ENCODE results near the gene ZNF710.
"Not testable (repeated sequence)": the region's sequence is repeated elsewhere in the genome, so short reads cannot be mapped to it uniquely, and the experiment has no call there.

ZNF710 gene

DNA sequence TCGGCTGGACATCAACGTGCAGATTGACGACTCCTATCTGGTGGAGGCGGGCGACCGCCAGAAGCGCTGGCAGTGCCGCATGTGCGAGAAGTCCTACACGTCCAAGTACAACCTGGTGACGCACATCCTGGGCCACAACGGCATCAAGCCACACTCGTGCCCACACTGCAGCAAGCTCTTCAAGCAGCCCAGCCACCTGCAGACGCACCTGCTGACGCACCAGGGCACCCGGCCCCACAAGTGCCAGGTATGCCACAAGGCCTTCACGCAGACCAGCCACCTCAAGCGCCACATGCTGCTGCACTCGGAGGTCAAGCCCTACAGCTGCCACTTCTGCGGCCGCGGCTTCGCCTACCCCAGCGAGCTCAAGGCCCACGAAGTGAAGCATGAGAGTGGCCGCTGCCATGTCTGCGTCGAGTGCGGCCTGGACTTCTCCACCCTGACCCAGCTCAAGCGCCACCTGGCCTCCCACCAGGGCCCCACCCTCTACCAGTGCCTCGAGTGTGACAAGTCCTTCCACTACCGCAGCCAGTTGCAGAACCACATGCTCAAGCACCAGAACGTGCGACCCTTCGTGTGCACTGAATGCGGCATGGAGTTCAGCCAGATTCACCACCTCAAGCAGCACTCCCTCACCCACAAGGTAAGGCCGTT, 67.0 kb downstream of the ZNF710 start:
- no peak for DNase-seq
- Histone ChIP-seq H3K36me3 (ENCODE audit: insufficient read depth, low read length) (peaks cover 31% of the 10 kb centered on the region), H2AFZ (ENCODE audit: low read depth, low read length) (no peak overlapping the region), H3K4me3 (ENCODE audit: low read depth in 1 of 2, low read length in 2 of 2) (no peak overlapping the region), H3K9ac (ENCODE audit: low read depth, low read length) (no peak overlapping the region), H3K4me2 (ENCODE audit: insufficient read depth, low read length) (no peak overlapping the region), H3K79me2 (ENCODE audit: insufficient read depth, low read length) (no peaks in the 10 kb centered on the region), H3K4me1 (ENCODE audit: insufficient read depth, low read length) (no peaks in the 10 kb centered on the region), H4K20me1 (ENCODE audit: insufficient read depth, low read length) (peaks cover 5% of the 10 kb centered on the region; the same call in 1 of the 2 replicates), H3K9me3 (ENCODE audit: insufficient read depth, low read length, severe bottlenecking) (no peaks in the 10 kb centered on the region), H3K27me3 (ENCODE audit: insufficient read depth, low read length, poor library complexity) (no peaks in the 10 kb centered on the region), H3K27ac (ENCODE audit: low read length) (no peak overlapping the region)
- no peak for ATAC-seq (ENCODE audit: insufficient read depth, low read depth)
- TF ChIP-seq EZH2 (IDR thresholded peaks at IDR 0.05; ENCODE audit: borderline replicate concordance, low read depth, low read length, severe bottlenecking) (no peak), CTCF (IDR thresholded peaks at IDR 0.05; ENCODE audit: borderline replicate concordance, extremely low read depth, low read length, poor library complexity, severe bottlenecking) (no peak)

GRCh38 chr15:90070623-90071022, 69.5 kb downstream of the ZNF710 start:
- H3K27me3 ChIP-seq (ENCODE audit: insufficient read depth, low read length, poor library complexity); DNase-seq; H3K27ac ChIP-seq (ENCODE audit: low read length); H3K4me3 ChIP-seq (ENCODE audit: low read depth in 1 of 2, low read length in 2 of 2); H4K20me1 ChIP-seq (ENCODE audit: insufficient read depth, low read length); H3K9ac ChIP-seq (ENCODE audit: low read depth, low read length); ATAC-seq (ENCODE audit: insufficient read depth, low read depth); H3K79me2 ChIP-seq (ENCODE audit: insufficient read depth, low read length); H3K4me1 ChIP-seq (ENCODE audit: insufficient read depth, low read length); H2AFZ ChIP-seq (ENCODE audit: low read depth, low read length); H3K9me3 ChIP-seq (ENCODE audit: insufficient read depth, low read length, severe bottlenecking); H3K4me2 ChIP-seq (ENCODE audit: insufficient read depth, low read length): not testable (repeated sequence)
- peaks cover 51% of the 10 kb centered on the region for H3K36me3 ChIP-seq (ENCODE audit: insufficient read depth, low read length)

DNA sequence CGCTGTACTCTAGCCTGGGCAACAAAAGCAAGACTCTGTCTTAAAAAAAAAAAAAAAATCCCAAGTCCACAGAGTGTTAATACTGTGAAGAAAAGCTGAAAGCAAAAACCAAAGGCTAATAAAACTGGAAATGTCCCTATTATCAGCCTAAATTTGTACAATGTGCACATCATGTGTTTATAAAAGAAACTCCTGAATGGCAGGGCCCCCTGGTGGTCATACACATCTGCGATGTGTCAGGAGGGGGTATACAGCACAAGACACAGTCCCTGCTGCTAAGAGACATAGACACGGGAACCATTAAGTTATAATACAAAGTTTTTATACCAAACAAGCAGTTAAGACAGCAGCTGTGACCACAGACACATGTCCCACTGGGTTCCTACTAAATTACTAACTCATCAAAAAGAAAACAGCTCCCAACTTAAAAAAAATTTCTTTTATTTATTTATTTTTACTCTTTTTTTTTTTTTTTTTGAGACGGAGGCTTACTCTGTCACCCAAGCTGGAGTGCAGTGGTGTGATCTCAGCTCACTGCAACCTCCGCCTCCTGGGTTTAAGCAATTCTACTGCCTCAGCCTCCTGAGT, 70.2 kb downstream of the ZNF710 start:
- Histone ChIP-seq H4K20me1 (ENCODE audit: insufficient read depth, low read length) (no peaks in the 10 kb centered on the region), H3K9me3 (ENCODE audit: insufficient read depth, low read length, severe bottlenecking) (no peaks in the 10 kb centered on the region), H3K4me2 (ENCODE audit: insufficient read depth, low read length) (no peak overlapping the region), H3K9ac (ENCODE audit: low read depth, low read length) (no peak overlapping the region), H3K4me1 (ENCODE audit: insufficient read depth, low read length) (no peaks in the 10 kb centered on the region), H3K4me3 (ENCODE audit: low read depth in 1 of 2, low read length in 2 of 2) (no peak overlapping the region), H3K36me3 (ENCODE audit: insufficient read depth, low read length) (peaks cover 58% of the 10 kb centered on the region), H3K27ac (ENCODE audit: low read length) (no peak overlapping the region), H2AFZ (ENCODE audit: low read depth, low read length) (no peak overlapping the region), H3K79me2 (ENCODE audit: insufficient read depth, low read length) (no peaks in the 10 kb centered on the region), H3K27me3 (ENCODE audit: insufficient read depth, low read length, poor library complexity) (no peaks in the 10 kb centered on the region)
- ATAC-seq (ENCODE audit: insufficient read depth, low read depth), result peak; percentile 92
- TF ChIP-seq EZH2 (IDR thresholded peaks at IDR 0.05; ENCODE audit: borderline replicate concordance, low read depth, low read length, severe bottlenecking) (no peak), CTCF (IDR thresholded peaks at IDR 0.05; ENCODE audit: borderline replicate concordance, extremely low read depth, low read length, poor library complexity, severe bottlenecking) (peak; percentile 85)
- DNase-seq, result peak; percentile 78

GRCh38 chr15:90072978-90073640, 72.0 kb downstream of the ZNF710 start:
- no peaks in the 10 kb centered on the region for H4K20me1 ChIP-seq (ENCODE audit: insufficient read depth, low read length)
- no peak overlapping the region for H2AFZ ChIP-seq (ENCODE audit: low read depth, low read length)
- no peak overlapping the region for H3K9ac ChIP-seq (ENCODE audit: low read depth, low read length)
- no peaks in the 10 kb centered on the region for H3K9me3 ChIP-seq (ENCODE audit: insufficient read depth, low read length, severe bottlenecking)
- H3K36me3 ChIP-seq (ENCODE audit: insufficient read depth, low read length), result peaks cover 56% of the 10 kb centered on the region
- H3K4me2 ChIP-seq (ENCODE audit: insufficient read depth, low read length), result no peak overlapping the region
- no peak for ATAC-seq (ENCODE audit: insufficient read depth, low read depth)
- H3K4me1 ChIP-seq (ENCODE audit: insufficient read depth, low read length), result no peaks in the 10 kb centered on the region
- no peaks in the 10 kb centered on the region for H3K79me2 ChIP-seq (ENCODE audit: insufficient read depth, low read length)
- TF ChIP-seq CTCF (IDR thresholded peaks at IDR 0.05; ENCODE audit: borderline replicate concordance, extremely low read depth, low read length, poor library complexity, severe bottlenecking), result no peak
- no peak for TF ChIP-seq EZH2 (IDR thresholded peaks at IDR 0.05; ENCODE audit: borderline replicate concordance, low read depth, low read length, severe bottlenecking)
- no peak overlapping the region for H3K4me3 ChIP-seq (ENCODE audit: low read depth in 1 of 2, low read length in 2 of 2)
- no peak overlapping the region for H3K27ac ChIP-seq (ENCODE audit: low read length)
- H3K27me3 ChIP-seq (ENCODE audit: insufficient read depth, low read length, poor library complexity), result no peaks in the 10 kb centered on the region
- no peak for DNase-seq

All from DND-41 (cell line).